ENCODE measurements around the gene FRAS1.

DNA sequence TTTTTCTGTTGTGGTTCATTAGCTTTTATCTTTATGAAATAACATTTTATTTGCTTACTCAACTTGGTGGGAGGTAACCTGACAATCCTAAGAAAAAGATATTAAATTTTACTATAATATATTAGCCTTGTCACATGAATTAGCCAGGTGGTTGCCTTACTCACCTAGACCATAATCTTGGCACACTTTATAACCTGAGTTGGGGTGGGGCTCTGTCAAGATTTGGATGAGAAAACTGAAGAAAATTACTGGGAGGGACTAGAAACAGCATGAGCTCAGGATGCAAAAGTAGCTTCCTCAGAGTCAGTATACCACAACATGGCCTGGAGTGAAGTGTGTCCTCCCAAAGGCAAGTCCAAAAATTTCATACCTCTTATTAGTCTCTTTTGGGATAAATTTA is 329.6 kb downstream of the FRAS1 start:
- TF ChIP-seq TAF1 (IDR thresholded peaks at IDR 0.05; ENCODE audit: borderline replicate concordance, insufficient read depth, low read length) (no peak), SIN3A (IDR thresholded peaks at IDR 0.05; ENCODE audit: borderline replicate concordance, insufficient read depth, low read length) (no peak), POLR2AphosphoS5 (IDR thresholded peaks at IDR 0.05; ENCODE audit: low read depth, low read length) (no peak)
- TF ChIP-seq, protein P1, sequence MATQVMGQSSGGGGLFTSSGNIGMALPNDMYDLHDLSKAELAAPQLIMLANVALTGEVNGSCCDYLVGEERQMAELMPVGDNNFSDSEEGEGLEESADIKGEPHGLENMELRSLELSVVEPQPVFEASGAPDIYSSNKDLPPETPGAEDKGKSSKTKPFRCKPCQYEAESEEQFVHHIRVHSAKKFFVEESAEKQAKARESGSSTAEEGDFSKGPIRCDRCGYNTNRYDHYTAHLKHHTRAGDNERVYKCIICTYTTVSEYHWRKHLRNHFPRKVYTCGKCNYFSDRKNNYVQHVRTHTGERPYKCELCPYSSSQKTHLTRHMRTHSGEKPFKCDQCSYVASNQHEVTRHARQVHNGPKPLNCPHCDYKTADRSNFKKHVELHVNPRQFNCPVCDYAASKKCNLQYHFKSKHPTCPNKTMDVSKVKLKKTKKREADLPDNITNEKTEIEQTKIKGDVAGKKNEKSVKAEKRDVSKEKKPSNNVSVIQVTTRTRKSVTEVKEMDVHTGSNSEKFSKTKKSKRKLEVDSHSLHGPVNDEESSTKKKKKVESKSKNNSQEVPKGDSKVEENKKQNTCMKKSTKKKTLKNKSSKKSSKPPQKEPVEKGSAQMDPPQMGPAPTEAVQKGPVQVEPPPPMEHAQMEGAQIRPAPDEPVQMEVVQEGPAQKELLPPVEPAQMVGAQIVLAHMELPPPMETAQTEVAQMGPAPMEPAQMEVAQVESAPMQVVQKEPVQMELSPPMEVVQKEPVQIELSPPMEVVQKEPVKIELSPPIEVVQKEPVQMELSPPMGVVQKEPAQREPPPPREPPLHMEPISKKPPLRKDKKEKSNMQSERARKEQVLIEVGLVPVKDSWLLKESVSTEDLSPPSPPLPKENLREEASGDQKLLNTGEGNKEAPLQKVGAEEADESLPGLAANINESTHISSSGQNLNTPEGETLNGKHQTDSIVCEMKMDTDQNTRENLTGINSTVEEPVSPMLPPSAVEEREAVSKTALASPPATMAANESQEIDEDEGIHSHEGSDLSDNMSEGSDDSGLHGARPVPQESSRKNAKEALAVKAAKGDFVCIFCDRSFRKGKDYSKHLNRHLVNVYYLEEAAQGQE (IDR thresholded peaks at IDR 0.05; ENCODE audit: insufficient read depth in 1 of 2, low read depth in 2 of 2, low read length in 2 of 2): no peak

Data from PFSK-1 (cell line).